ENCODE results near the gene CDIP1.

CDIP1 gene

DNA sequence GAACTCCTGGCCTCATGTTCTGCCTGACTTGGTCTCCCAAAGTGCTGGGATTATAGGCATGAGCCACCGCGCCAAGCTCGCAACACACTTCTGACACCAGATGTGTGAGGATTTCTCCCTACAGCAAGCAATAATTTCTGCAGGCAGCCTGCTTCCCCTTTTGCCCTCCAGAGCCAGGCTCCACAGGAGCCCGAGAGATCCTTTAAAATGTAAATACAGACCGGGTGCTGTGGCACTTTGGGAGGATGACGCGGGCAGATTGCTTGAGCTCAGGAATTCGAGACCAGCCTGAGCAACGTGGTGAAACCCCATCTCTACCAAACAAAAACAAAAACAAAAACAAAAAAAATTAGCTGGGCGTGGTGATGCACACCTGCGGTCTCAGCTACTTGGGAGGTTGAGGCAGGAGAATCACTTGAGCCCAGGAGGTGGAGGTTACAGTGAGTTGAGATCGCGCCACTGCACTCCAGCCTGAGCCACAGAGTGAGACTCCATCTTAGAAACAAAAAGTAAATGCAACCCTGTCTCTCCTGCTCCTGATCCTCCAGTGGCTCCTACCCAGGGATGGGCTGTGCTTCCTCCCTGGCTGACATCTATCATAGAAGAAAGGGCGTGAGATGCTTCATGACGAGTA lies 32.2 kb upstream of the CDIP1 start:
- peaks cover 11% of the 10 kb centered on the region for H3K4me1 ChIP-seq (ENCODE audit: insufficient read depth, low read length, poor library complexity, severe bottlenecking)
- no peaks in the 10 kb centered on the region for H3K9me3 ChIP-seq (ENCODE audit: insufficient read depth, low read depth, low read length)
- no peaks in the 10 kb centered on the region for H3K79me2 ChIP-seq (ENCODE audit: insufficient read depth, low read length)
- H2AFZ ChIP-seq (ENCODE audit: low read length) = no peak overlapping the region
- no peaks in the 10 kb centered on the region for H4K20me1 ChIP-seq (ENCODE audit: insufficient read depth, low read length, poor library complexity, severe bottlenecking)
- H3K4me2 ChIP-seq (ENCODE audit: low read depth, low read length, poor library complexity, severe bottlenecking) = no peak overlapping the region
- H3K27me3 ChIP-seq (ENCODE audit: insufficient read depth, low read length, poor library complexity, severe bottlenecking) = no peaks in the 10 kb centered on the region
- TF ChIP-seq, protein P1, sequence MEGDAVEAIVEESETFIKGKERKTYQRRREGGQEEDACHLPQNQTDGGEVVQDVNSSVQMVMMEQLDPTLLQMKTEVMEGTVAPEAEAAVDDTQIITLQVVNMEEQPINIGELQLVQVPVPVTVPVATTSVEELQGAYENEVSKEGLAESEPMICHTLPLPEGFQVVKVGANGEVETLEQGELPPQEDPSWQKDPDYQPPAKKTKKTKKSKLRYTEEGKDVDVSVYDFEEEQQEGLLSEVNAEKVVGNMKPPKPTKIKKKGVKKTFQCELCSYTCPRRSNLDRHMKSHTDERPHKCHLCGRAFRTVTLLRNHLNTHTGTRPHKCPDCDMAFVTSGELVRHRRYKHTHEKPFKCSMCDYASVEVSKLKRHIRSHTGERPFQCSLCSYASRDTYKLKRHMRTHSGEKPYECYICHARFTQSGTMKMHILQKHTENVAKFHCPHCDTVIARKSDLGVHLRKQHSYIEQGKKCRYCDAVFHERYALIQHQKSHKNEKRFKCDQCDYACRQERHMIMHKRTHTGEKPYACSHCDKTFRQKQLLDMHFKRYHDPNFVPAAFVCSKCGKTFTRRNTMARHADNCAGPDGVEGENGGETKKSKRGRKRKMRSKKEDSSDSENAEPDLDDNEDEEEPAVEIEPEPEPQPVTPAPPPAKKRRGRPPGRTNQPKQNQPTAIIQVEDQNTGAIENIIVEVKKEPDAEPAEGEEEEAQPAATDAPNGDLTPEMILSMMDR (conservative IDR thresholded peaks at IDR 0.05; ENCODE audit: low read length) = no peak
- no peak for TF ChIP-seq EZH2phosphoT487 (IDR thresholded peaks at IDR 0.05; ENCODE audit: borderline replicate concordance)
- H3K9ac ChIP-seq (ENCODE audit: low read depth, low read length, poor library complexity, severe bottlenecking) = no peak overlapping the region
- H3F3A ChIP-seq (ENCODE audit: low read depth) = no peaks in the 10 kb centered on the region
- no peaks in the 10 kb centered on the region for H3K9me2 ChIP-seq (replicated peaks; ENCODE audit: low read depth, low read length)
- H3K4me3 ChIP-seq (ENCODE audit: low read length, poor library complexity, severe bottlenecking) = no peak overlapping the region
- H3K36me3 ChIP-seq (ENCODE audit: insufficient read depth, low read length) = no peaks in the 10 kb centered on the region

DNA sequence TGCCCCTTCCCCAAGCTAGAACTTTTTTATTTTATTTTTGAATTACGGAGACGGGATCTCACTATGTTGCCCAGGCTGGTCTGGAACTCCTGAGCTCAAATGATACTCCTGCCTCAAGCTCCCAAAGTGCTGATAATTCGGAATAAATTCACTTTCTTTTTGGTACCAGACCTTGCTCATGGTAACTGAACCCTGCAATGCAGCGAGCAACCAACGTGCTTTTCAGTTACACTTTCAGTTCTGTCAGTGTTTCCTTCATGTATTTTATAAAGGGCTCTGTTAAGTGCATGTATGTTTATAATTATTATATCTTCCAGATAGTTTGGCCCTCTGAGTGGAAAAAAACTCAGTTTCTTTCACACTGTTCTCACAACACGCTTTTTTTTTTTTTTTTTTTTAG lies 31.5 kb upstream of the CDIP1 start:
- TF ChIP-seq EZH2phosphoT487 (IDR thresholded peaks at IDR 0.05; ENCODE audit: borderline replicate concordance) = no peak
- TF ChIP-seq, protein P1 (conservative IDR thresholded peaks at IDR 0.05; ENCODE audit: low read length) = no peak
- H3K4me3 ChIP-seq (ENCODE audit: low read length, poor library complexity, severe bottlenecking) = no peak overlapping the region

DNA sequence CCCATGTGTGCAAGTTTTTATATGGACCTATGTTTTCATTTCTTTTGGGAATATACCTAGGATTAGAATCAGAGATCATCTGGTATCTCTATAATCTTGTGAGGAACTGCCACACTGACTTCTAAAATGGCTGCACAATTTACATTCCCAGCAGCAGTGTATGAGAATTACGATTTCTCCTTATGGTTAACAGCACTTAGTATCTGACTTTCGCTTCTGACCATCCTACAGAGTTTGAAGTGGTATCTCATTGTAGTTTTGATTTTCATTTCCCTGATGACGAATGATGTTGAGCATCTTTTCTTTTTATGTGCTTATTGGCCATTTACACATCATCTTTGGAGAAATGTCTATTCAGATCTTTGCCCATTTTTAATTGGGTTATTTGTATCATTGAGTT lies 27.6 kb upstream of the CDIP1 start:
- H3K4me2 ChIP-seq (ENCODE audit: low read depth, low read length, poor library complexity, severe bottlenecking) = no peak overlapping the region
- no peak overlapping the region for H2AFZ ChIP-seq (ENCODE audit: low read length)
- H3K4me1 ChIP-seq (ENCODE audit: insufficient read depth, low read length, poor library complexity, severe bottlenecking) = no peaks in the 10 kb centered on the region
- H3K9me3 ChIP-seq (ENCODE audit: insufficient read depth, low read depth, low read length) = no peaks in the 10 kb centered on the region
- no peaks in the 10 kb centered on the region for H3K79me2 ChIP-seq (ENCODE audit: insufficient read depth, low read length)
- H3F3A ChIP-seq (ENCODE audit: low read depth) = no peaks in the 10 kb centered on the region
- no peak overlapping the region for H3K4me3 ChIP-seq (ENCODE audit: low read length, poor library complexity, severe bottlenecking)
- no peak overlapping the region for H3K9ac ChIP-seq (ENCODE audit: low read depth, low read length, poor library complexity, severe bottlenecking)
- no peaks in the 10 kb centered on the region for H4K20me1 ChIP-seq (ENCODE audit: insufficient read depth, low read length, poor library complexity, severe bottlenecking)
- no peaks in the 10 kb centered on the region for H3K9me2 ChIP-seq (replicated peaks; ENCODE audit: low read depth, low read length)
- no peaks in the 10 kb centered on the region for H3K36me3 ChIP-seq (ENCODE audit: insufficient read depth, low read length)
- no peaks in the 10 kb centered on the region for H3K27me3 ChIP-seq (ENCODE audit: insufficient read depth, low read length, poor library complexity, severe bottlenecking)
- TF ChIP-seq, protein P1 (conservative IDR thresholded peaks at IDR 0.05; ENCODE audit: low read length) = no peak
- no peak for TF ChIP-seq EZH2phosphoT487 (IDR thresholded peaks at IDR 0.05; ENCODE audit: borderline replicate concordance)

More for the DNA sequence above, 31.5 kb upstream of the CDIP1 start:
- H3K9me2 ChIP-seq (replicated peaks; ENCODE audit: low read depth, low read length) = no peaks in the 10 kb centered on the region
- H3K9me3 ChIP-seq (ENCODE audit: insufficient read depth, low read depth, low read length) = no peaks in the 10 kb centered on the region
- no peaks in the 10 kb centered on the region for H3K79me2 ChIP-seq (ENCODE audit: insufficient read depth, low read length)
- no peaks in the 10 kb centered on the region for H3F3A ChIP-seq (ENCODE audit: low read depth)
- H3K9ac ChIP-seq (ENCODE audit: low read depth, low read length, poor library complexity, severe bottlenecking) = no peak overlapping the region
- peaks cover 7% of the 10 kb centered on the region for H3K4me1 ChIP-seq (ENCODE audit: insufficient read depth, low read length, poor library complexity, severe bottlenecking)
- no peak overlapping the region for H3K4me2 ChIP-seq (ENCODE audit: low read depth, low read length, poor library complexity, severe bottlenecking)
- no peak overlapping the region for H2AFZ ChIP-seq (ENCODE audit: low read length)
- no peaks in the 10 kb centered on the region for H3K27me3 ChIP-seq (ENCODE audit: insufficient read depth, low read length, poor library complexity, severe bottlenecking)
- H3K36me3 ChIP-seq (ENCODE audit: insufficient read depth, low read length) = no peaks in the 10 kb centered on the region
- no peaks in the 10 kb centered on the region for H4K20me1 ChIP-seq (ENCODE audit: insufficient read depth, low read length, poor library complexity, severe bottlenecking)
